HCT116 (cell line): ENCODE results near the gene CTBP1.

Experiments used
- CTCF ChIP-seq, 3 experiments: fragments of 200-600 bp in 1 of 3; sonication (generic) in 1 of 3; IDR thresholded peaks in 2 of 3; conservative IDR thresholded peaks in 1 of 3; 2 replicates each; pipeline ENCODE4 v1.5.1; 2012 to 2017; ENCODE audit warnings: low read depth in 2 of 3, low read length in 2 of 3, antibody characterized with exemption in 1 of 3, borderline replicate concordance in 1 of 3, control low read depth in 1 of 3, mild to moderate bottlenecking in 1 of 3, mixed read lengths in 1 of 3, mixed run types in 1 of 3, moderate library complexity in 1 of 3; ENCODE audit not compliant: insufficient read depth in 1 of 3
- ELF1 ChIP-seq: IDR thresholded peaks from 2 replicates; pipeline ENCODE4 v1.6.1; 2012; ENCODE audit warnings: low read depth, borderline replicate concordance
- EZH2 ChIP-seq: fragments of 200-600 bp; sonication (generic); IDR thresholded peaks from 2 replicates; pipeline ENCODE4 v1.6.1; 2017; ENCODE audit warnings: antibody characterized with exemption, mixed run types
- POLR2A ChIP-seq: IDR thresholded peaks from 2 replicates; pipeline ENCODE4 v1.7.0; 2011; ENCODE audit warnings: borderline replicate concordance; ENCODE audit not compliant: insufficient read depth, insufficient read length; ENCODE audit errors: extremely low read depth
- POLR2AphosphoS5 ChIP-seq: IDR thresholded peaks from 2 replicates; pipeline ENCODE4 v1.6.1; 2011; ENCODE audit warnings: mild to moderate bottlenecking, low read depth, low read length, moderate library complexity
- RAD21 ChIP-seq: IDR thresholded peaks from 2 replicates; pipeline ENCODE4 v1.6.1; 2012; ENCODE audit warnings: low read depth, mild to moderate bottlenecking
- SIN3A ChIP-seq: IDR thresholded peaks from 2 replicates; pipeline ENCODE4 v1.6.1; 2012; ENCODE audit warnings: low read depth
- SP1 ChIP-seq: IDR thresholded peaks from 2 replicates; pipeline ENCODE4 v1.6.1; 2012; ENCODE audit warnings: low read depth
- SRF ChIP-seq: IDR thresholded peaks from 2 replicates; pipeline ENCODE4 v1.6.1; 2012; ENCODE audit warnings: low read depth

GRCh38 chr4:1172971-1173757 lies 75.8 kb downstream of the CTBP1 start:
- TF ChIP-seq CTCF (IDR thresholded peaks at IDR 0.05 in 2 of 3, conservative IDR thresholded peaks at IDR 0.05 in 1 of 3; ENCODE audit: borderline replicate concordance in 1 of 3, insufficient read depth in 1 of 3, low read depth in 2 of 3, low read length in 2 of 3) (no peak), POLR2A (no peak), RAD21 (no peak), POLR2AphosphoS5 (no peak), ELF1 (no peak), SRF (no peak), SIN3A (no peak), EZH2 (no peak), SP1 (no peak)
